ENCODE measurements around the gene PRH1. TPM values are rescaled to one million over a fixed set of nuclear protein-coding genes. Genes with fewer than 3 reads are reported as not detected.
A peak's percentile ranks its signal among the peaks of the same experiment; 100 is the strongest.

PRH1 gene
- total and polyA plus RNA-seq, 2 experiments from 2014 or later: 19.0 to 42.9 TPM

GRCh38 chr12:10889226-10889625 is 5.2 kb upstream of the PRH1 start:
- Mint-ChIP-seq H3K27me3 (ENCODE audit: insufficient read depth, low read depth, poor library complexity) (peaks cover 2% of the 10 kb centered on the region), H3K9me3 (no peaks in the 10 kb centered on the region), H3K27ac (no peak overlapping the region), H3K4me3 (no peak overlapping the region), H3K4me1 (peaks cover 8% of the 10 kb centered on the region), H3K36me3 (ENCODE audit: low read depth) (no peaks in the 10 kb centered on the region)
- H3K79me2 ChIP-seq (replicated peaks; ENCODE audit: insufficient read depth): no peaks in the 10 kb centered on the region
- H3K27ac ChIP-seq (ENCODE audit: low read depth): no peak overlapping the region
- H3K36me3 ChIP-seq (ENCODE audit: insufficient read depth): no peaks in the 10 kb centered on the region
- H4K20me1 ChIP-seq (replicated peaks; ENCODE audit: insufficient read depth): no peaks in the 10 kb centered on the region
- no peaks in the 10 kb centered on the region for H3K9me2 ChIP-seq (ENCODE audit: insufficient read depth)
- no peak overlapping the region for H3K4me2 ChIP-seq
- ATAC-seq (no peak), DNase-seq (ENCODE audit: low spot score) (no peak)
- H3K27me3 ChIP-seq (ENCODE audit: insufficient read depth): no peaks in the 10 kb centered on the region
- no peak overlapping the region for H3K4me3 ChIP-seq
- H3K4me1 ChIP-seq (ENCODE audit: insufficient read depth): peaks cover 8% of the 10 kb centered on the region; the same call in 1 of the 2 replicates
- H3F3A ChIP-seq (replicated peaks; ENCODE audit: low read depth): no peaks in the 10 kb centered on the region
- no peak overlapping the region for H2AFZ ChIP-seq
- TF ChIP-seq, protein P1, sequence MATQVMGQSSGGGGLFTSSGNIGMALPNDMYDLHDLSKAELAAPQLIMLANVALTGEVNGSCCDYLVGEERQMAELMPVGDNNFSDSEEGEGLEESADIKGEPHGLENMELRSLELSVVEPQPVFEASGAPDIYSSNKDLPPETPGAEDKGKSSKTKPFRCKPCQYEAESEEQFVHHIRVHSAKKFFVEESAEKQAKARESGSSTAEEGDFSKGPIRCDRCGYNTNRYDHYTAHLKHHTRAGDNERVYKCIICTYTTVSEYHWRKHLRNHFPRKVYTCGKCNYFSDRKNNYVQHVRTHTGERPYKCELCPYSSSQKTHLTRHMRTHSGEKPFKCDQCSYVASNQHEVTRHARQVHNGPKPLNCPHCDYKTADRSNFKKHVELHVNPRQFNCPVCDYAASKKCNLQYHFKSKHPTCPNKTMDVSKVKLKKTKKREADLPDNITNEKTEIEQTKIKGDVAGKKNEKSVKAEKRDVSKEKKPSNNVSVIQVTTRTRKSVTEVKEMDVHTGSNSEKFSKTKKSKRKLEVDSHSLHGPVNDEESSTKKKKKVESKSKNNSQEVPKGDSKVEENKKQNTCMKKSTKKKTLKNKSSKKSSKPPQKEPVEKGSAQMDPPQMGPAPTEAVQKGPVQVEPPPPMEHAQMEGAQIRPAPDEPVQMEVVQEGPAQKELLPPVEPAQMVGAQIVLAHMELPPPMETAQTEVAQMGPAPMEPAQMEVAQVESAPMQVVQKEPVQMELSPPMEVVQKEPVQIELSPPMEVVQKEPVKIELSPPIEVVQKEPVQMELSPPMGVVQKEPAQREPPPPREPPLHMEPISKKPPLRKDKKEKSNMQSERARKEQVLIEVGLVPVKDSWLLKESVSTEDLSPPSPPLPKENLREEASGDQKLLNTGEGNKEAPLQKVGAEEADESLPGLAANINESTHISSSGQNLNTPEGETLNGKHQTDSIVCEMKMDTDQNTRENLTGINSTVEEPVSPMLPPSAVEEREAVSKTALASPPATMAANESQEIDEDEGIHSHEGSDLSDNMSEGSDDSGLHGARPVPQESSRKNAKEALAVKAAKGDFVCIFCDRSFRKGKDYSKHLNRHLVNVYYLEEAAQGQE (IDR thresholded peaks at IDR 0.05; ENCODE audit: unreplicated experiment): no peak
- no peak for TF ChIP-seq ZNF331 (CRISPR knock-in tag; IDR thresholded peaks at IDR 0.05; ENCODE audit: low read depth)
- TF ChIP-seq STAT1 (IDR thresholded peaks at IDR 0.05; ENCODE audit: unreplicated experiment): no peak
- no peak for TF ChIP-seq NANOG (IDR thresholded peaks at IDR 0.05; ENCODE audit: borderline replicate concordance)
- TF ChIP-seq ZNF114 (CRISPR knock-in tag; IDR thresholded peaks at IDR 0.05): no peak

DNA sequence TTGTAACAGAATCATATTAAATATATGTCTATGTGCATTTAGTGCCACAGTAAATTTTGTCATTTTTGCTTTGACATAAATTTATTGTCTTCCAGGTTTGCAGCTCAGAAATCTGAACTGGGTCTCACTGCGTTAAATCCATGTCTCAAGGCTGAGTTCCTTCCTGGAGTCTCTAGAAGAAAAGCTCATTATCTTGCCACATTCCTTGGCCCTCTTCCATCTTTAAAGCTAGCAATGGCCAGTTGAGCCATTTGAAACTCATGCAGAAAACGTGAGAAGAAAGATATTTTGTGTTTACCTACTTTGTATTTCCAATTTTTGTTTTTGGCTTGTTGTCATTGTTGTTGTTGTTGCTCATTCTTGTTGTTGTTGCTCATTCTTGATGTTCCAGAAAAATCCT is 10.7 kb downstream of the PRH1 start:
- no peak for ATAC-seq
- no peak overlapping the region for H3K4me3 ChIP-seq
- H3K9me2 ChIP-seq (ENCODE audit: insufficient read depth): no peaks in the 10 kb centered on the region
- no peaks in the 10 kb centered on the region for H3F3A ChIP-seq (replicated peaks; ENCODE audit: low read depth)
- H3K36me3 ChIP-seq (ENCODE audit: insufficient read depth): no peaks in the 10 kb centered on the region
- TF ChIP-seq, protein P1 (IDR thresholded peaks at IDR 0.05; ENCODE audit: unreplicated experiment): no peak
- no peak for TF ChIP-seq ZNF331 (CRISPR knock-in tag; IDR thresholded peaks at IDR 0.05; ENCODE audit: low read depth)
- no peak for TF ChIP-seq CREB1 (CRISPR knock-in tag; IDR thresholded peaks at IDR 0.05; ENCODE audit: low read depth)
- no peak for TF ChIP-seq NANOG (IDR thresholded peaks at IDR 0.05; ENCODE audit: borderline replicate concordance)
- TF ChIP-seq, protein P2, sequence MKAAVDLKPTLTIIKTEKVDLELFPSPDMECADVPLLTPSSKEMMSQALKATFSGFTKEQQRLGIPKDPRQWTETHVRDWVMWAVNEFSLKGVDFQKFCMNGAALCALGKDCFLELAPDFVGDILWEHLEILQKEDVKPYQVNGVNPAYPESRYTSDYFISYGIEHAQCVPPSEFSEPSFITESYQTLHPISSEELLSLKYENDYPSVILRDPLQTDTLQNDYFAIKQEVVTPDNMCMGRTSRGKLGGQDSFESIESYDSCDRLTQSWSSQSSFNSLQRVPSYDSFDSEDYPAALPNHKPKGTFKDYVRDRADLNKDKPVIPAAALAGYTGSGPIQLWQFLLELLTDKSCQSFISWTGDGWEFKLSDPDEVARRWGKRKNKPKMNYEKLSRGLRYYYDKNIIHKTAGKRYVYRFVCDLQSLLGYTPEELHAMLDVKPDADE (IDR thresholded peaks at IDR 0.05): no peak
- H3K4me2 ChIP-seq: no peak overlapping the region
- Mint-ChIP-seq H3K27ac (no peak overlapping the region), H3K9me3 (no peaks in the 10 kb centered on the region), H3K4me1 (no peaks in the 10 kb centered on the region), H3K27me3 (ENCODE audit: insufficient read depth, low read depth, poor library complexity) (no peaks in the 10 kb centered on the region), H3K36me3 (ENCODE audit: low read depth) (no peaks in the 10 kb centered on the region; the same call in 2 of the 3 replicates), H3K4me3 (no peak overlapping the region)
- no peaks in the 10 kb centered on the region for H3K27me3 ChIP-seq (ENCODE audit: insufficient read depth)
- no peaks in the 10 kb centered on the region for H3K79me2 ChIP-seq (replicated peaks; ENCODE audit: insufficient read depth)
- no peaks in the 10 kb centered on the region for H4K20me1 ChIP-seq (replicated peaks; ENCODE audit: insufficient read depth)
- peak; percentile 30 for DNase-seq (ENCODE audit: low spot score)
- H3K27ac ChIP-seq (ENCODE audit: low read depth): no peak overlapping the region
- H2AFZ ChIP-seq: no peak overlapping the region
- H3K4me1 ChIP-seq (ENCODE audit: insufficient read depth): no peaks in the 10 kb centered on the region

All from GM23338 (cell line).